GM10266 (cell line): Measurements from ENCODE around the gene LDLRAP1.

Experiments used
- DNase-seq: peaks from one replicate; pipeline ENCODE4 v3.0.0; 2012; ENCODE audit errors: extremely low spot score
- TF ChIP-seq, protein P1 (sequence below): IDR thresholded peaks from 2 replicates; pipeline ENCODE4 v1.5.1; 2012; ENCODE audit warnings: mild to moderate bottlenecking, low read depth; ENCODE audit not compliant: control insufficient read depth, insufficient read depth; ENCODE audit errors: missing control alignments

Gene LDLRAP1

DNA sequence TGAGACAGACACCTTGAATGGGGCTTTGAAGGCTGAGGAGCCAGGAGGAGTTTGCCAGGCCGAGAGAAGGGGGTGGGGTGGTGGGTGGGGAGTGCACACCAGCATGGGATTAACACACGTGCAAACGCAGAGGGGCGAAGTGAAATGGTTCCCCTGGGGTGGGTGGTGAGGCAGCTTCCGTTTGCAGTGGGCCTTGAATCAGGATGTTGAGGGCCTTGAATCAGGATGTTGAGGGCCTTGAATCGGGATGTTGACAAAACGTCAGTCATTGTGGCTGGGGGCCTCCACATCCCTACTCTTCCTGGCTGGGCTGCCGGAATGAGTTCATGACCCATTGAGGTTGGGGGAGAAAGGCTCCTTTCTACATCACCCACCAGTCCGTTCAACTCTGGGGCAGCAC, 16.6 kb downstream of the LDLRAP1 start:
- DNase-seq, result no peak
- TF ChIP-seq, protein P1, sequence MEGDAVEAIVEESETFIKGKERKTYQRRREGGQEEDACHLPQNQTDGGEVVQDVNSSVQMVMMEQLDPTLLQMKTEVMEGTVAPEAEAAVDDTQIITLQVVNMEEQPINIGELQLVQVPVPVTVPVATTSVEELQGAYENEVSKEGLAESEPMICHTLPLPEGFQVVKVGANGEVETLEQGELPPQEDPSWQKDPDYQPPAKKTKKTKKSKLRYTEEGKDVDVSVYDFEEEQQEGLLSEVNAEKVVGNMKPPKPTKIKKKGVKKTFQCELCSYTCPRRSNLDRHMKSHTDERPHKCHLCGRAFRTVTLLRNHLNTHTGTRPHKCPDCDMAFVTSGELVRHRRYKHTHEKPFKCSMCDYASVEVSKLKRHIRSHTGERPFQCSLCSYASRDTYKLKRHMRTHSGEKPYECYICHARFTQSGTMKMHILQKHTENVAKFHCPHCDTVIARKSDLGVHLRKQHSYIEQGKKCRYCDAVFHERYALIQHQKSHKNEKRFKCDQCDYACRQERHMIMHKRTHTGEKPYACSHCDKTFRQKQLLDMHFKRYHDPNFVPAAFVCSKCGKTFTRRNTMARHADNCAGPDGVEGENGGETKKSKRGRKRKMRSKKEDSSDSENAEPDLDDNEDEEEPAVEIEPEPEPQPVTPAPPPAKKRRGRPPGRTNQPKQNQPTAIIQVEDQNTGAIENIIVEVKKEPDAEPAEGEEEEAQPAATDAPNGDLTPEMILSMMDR, result no peak

DNA sequence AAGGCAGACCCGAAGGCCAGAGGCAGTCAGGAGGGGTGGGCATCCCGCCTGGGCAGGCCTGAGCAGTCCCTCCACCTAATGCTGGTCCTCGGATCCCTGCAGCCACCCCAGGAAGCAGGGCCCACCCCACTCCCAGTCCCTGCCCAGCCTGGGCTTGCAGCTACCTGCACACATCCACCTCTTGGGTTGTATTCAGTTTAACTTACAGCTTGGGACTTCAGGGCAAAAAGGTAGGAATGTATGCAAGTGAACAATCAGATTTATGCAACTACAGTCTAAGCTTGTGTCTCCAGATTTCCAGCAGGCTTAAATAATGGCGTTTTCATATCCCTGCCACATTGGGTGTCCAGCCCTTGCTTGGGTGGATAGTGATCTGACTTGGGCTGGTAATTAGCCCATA, 17.4 kb downstream of the LDLRAP1 start:
- TF ChIP-seq, protein P1, result no peak

DNA sequence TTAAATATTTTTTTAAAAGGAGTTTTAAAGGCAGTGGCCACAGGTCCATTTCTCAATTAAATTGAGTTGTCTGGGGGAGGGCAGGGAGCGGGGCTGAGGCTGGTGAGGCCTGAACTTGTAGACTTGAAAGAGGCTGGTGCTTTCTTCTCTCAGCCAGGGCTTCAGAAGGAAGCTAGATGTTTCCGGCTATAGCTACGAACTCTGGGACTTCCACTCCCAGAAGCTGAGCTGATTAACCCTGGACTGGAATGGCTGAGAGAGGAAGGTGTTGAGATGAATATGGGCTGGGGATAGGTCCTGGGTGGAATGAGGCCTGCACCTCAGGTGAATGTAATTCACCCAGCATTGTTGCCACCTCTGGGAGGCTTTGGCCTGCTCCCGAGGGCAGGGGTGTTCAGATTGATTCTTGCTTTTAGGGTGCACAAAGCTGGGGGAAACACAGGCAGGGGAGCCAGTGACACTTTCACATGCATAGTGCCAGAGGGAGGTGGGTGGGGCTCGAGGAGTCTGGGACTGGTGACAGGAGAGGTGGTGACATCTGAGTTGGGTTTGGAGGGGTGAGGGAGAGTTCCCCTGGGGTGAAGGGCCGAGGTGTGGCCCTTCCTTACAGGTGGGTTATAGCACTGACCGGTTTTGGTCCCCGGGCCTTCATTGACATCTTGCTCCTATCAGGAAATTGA, 18.2 kb downstream of the LDLRAP1 start:
- TF ChIP-seq, protein P1, result no peak
- DNase-seq, result no peak

More for the DNA sequence above, 17.4 kb downstream of the LDLRAP1 start:
- no peak for DNase-seq

DNA sequence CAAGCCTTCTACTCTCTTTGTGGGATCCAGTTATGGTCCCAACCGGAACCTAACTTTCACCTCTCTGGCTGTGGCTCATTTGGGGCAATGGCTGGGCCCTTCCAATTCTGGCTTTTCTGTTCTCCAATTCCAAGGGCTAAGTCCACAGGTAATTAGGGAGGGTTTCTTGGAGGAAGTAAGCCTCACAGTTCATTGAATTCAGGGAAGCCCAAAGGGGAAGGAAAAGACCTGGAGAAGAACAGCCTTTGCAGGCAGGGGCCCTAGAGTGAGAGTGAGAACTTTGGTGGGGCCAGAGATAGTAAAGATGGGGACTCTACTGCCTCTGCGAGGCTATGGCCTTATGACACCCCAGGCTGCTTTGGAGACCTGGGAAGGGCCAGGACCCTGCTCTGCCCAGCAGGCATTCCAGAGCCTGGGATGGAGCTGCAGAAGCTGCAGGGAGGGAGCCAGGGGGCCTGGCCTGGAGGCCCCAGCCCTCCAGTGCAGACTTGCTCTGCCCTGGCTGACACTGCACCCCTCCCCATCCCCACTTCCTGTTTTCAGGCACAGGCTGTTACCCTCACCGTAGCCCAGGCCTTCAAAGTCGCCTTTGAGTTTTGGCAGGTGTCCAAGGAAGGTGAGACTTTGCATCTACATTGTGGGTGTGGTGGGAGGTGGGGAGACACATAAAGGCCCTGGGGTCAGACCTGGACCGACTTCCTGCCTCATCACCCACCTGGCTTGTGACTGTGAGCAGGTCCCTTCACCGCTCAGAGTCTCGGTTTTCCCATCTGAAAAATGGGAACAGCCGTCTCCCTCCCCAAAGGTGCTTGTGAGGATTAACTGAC, 18.9 kb downstream of the LDLRAP1 start:
- TF ChIP-seq, protein P1, result no peak
- DNase-seq, result peak; percentile 79

DNA sequence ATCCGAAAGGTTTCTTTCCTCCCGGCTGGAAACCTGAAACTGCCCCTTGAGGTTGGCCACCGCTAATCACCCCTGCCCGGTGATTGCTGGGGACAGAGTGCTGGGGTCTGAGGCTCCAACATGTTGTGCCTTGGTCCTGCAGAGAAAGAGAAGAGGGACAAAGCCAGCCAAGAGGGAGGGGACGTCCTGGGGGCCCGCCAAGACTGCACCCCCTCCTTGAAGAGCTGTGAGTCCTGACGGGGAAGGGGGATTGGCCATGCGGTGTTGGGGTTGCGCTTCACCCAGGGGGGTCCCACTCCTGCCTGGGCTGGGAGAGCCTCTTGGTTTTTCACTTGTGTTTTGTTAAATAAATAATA, 19.5 kb downstream of the LDLRAP1 start:
- TF ChIP-seq, protein P1, result no peak
- no peak for DNase-seq

DNA sequence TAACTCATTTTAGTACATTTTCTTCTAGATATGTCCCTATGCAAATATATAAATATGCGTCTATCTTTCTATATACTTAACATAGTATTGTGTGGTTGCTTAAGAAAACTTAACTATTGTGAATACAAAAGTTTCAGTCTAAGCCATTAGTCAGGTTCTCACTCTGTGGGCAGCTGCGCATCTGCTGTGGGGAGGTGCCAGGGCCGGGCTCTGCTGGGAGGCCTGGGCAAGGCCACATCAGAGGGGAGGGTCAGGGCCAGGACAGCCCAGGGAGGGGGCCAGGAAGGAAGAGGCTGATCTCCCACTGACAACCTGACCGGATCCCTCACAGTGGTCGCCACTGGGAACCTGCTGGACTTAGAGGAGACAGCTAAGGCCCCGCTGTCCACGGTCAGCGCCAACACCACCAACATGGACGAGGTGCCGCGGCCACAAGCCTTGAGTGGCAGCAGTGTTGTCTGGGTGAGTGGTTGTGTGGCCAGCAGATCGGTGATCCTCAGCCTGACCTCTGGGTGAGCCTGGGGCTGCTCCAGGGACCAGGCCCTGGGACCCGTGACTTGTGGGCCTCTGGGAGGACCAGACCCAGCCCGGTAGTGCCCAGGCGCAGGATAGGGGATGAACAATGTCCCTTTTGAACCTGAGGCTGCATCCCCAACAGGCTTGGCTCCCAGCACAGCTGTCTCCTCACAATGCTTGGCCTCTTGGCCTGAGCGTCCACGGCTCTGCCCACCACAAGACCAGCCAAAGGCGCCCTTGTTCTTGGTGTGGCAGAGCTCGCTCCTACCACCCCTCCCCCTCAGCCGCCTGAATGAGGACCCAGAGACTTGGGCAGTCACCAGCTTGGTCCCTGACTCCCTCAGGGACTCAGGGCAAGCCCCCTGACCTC, 20.2 kb downstream of the LDLRAP1 start:
- TF ChIP-seq, protein P1, result no peak
- DNase-seq, result no peak
